ENCODE results near the gene MYBPHL.

Gene MYBPHL

GRCh38 chr1:109306832-109307273 is at the start of gene MYBPHL:
TSS of gene MYBPHL (minus strand) at chr1:109307011. CDS start at chr1:109306991, 20 bp downstream.
- Histone ChIP-seq H3K27me3 (ENCODE audit: control insufficient read depth, insufficient read depth, low read length) (no peaks in the 10 kb centered on the region), H3K4me1 (ENCODE audit: control insufficient read depth, insufficient read depth, low read length) (peaks cover 6% of the 10 kb centered on the region), H3K9ac (ENCODE audit: low read depth, low read length) (no peak within 1 kb of the TSS), H3K9me3 (ENCODE audit: control insufficient read depth, insufficient read depth, low read length) (no peaks in the 10 kb centered on the region), H3K4me3 (ENCODE audit: low read depth, low read length) (no peak within 1 kb of the TSS), H3K36me3 (ENCODE audit: control insufficient read depth, insufficient read depth, low read length) (no peaks in the 10 kb centered on the region)

- Histone ChIP-seq H3K36me3 (ENCODE audit: control insufficient read depth, insufficient read depth, low read length) (no peaks in the 10 kb centered on the region), H3K27me3 (ENCODE audit: control insufficient read depth, insufficient read depth, low read length) (no peaks in the 10 kb centered on the region), H3K9me3 (ENCODE audit: control insufficient read depth, insufficient read depth, low read length) (no peaks in the 10 kb centered on the region)
These were observed 49.7 kb upstream of the MYBPHL start for GRCh38 chr1:109356505-109356904.

GRCh38 chr1:109354929-109355328 is 48.1 kb upstream of the MYBPHL start:
- Histone ChIP-seq H3K4me3 (ENCODE audit: low read depth, low read length) (no peak overlapping the region), H3K27me3 (ENCODE audit: control insufficient read depth, insufficient read depth, low read length) (no peaks in the 10 kb centered on the region), H3K4me1 (ENCODE audit: control insufficient read depth, insufficient read depth, low read length) (no peaks in the 10 kb centered on the region), H3K9ac (ENCODE audit: low read depth, low read length) (no peak overlapping the region), H3K9me3 (ENCODE audit: control insufficient read depth, insufficient read depth, low read length) (no peaks in the 10 kb centered on the region), H3K36me3 (ENCODE audit: control insufficient read depth, insufficient read depth, low read length) (no peaks in the 10 kb centered on the region)

More at GRCh38 chr1:109356505-109356904, 49.7 kb upstream of the MYBPHL start:
- H3K4me1 ChIP-seq (ENCODE audit: control insufficient read depth, insufficient read depth, low read length), result peaks cover 4% of the 10 kb centered on the region
- H3K9ac ChIP-seq (ENCODE audit: low read depth, low read length), result no peak overlapping the region
- no peak overlapping the region for H3K4me3 ChIP-seq (ENCODE audit: low read depth, low read length)

- Histone ChIP-seq H3K4me1 (ENCODE audit: control insufficient read depth, insufficient read depth, low read length) (no peaks in the 10 kb centered on the region), H3K4me3 (ENCODE audit: low read depth, low read length) (no peak overlapping the region), H3K27me3 (ENCODE audit: control insufficient read depth, insufficient read depth, low read length) (no peaks in the 10 kb centered on the region), H3K9me3 (ENCODE audit: control insufficient read depth, insufficient read depth, low read length) (no peaks in the 10 kb centered on the region), H3K9ac (ENCODE audit: low read depth, low read length) (no peak overlapping the region), H3K36me3 (ENCODE audit: control insufficient read depth, insufficient read depth, low read length) (peaks cover 3% of the 10 kb centered on the region)
These were observed 44.6 kb upstream of the MYBPHL start for GRCh38 chr1:109351457-109351856.

- Histone ChIP-seq H3K27me3 (ENCODE audit: control insufficient read depth, insufficient read depth, low read length) (no peaks in the 10 kb centered on the region), H3K9me3 (ENCODE audit: control insufficient read depth, insufficient read depth, low read length) (no peaks in the 10 kb centered on the region), H3K4me3 (ENCODE audit: low read depth, low read length) (no peak overlapping the region), H3K4me1 (ENCODE audit: control insufficient read depth, insufficient read depth, low read length) (no peaks in the 10 kb centered on the region), H3K36me3 (ENCODE audit: control insufficient read depth, insufficient read depth, low read length) (peaks cover 3% of the 10 kb centered on the region), H3K9ac (ENCODE audit: low read depth, low read length) (no peak overlapping the region)
These were observed 43.8 kb upstream of the MYBPHL start for GRCh38 chr1:109350655-109351054.

GRCh38 chr1:109350182-109350581 is 43.4 kb upstream of the MYBPHL start:
- no peaks in the 10 kb centered on the region for H3K9me3 ChIP-seq (ENCODE audit: control insufficient read depth, insufficient read depth, low read length)
- no peak overlapping the region for H3K4me3 ChIP-seq (ENCODE audit: low read depth, low read length)
- no peaks in the 10 kb centered on the region for H3K4me1 ChIP-seq (ENCODE audit: control insufficient read depth, insufficient read depth, low read length)
- H3K9ac ChIP-seq (ENCODE audit: low read depth, low read length), result no peak overlapping the region
- H3K27me3 ChIP-seq (ENCODE audit: control insufficient read depth, insufficient read depth, low read length), result no peaks in the 10 kb centered on the region
- peaks cover 7% of the 10 kb centered on the region for H3K36me3 ChIP-seq (ENCODE audit: control insufficient read depth, insufficient read depth, low read length)

- H3K4me3 ChIP-seq (ENCODE audit: low read depth, low read length), result no peak overlapping the region
These were observed 40.7 kb upstream of the MYBPHL start for GRCh38 chr1:109347511-109347910.

GRCh38 chr1:109341944-109342930 is 35.4 kb upstream of the MYBPHL start:
- H3K4me3 ChIP-seq (ENCODE audit: low read depth, low read length), result no peak overlapping the region
- H3K4me1 ChIP-seq (ENCODE audit: control insufficient read depth, insufficient read depth, low read length), result no peaks in the 10 kb centered on the region
- no peaks in the 10 kb centered on the region for H3K9me3 ChIP-seq (ENCODE audit: control insufficient read depth, insufficient read depth, low read length)
- H3K9ac ChIP-seq (ENCODE audit: low read depth, low read length), result no peak overlapping the region
- H3K27me3 ChIP-seq (ENCODE audit: control insufficient read depth, insufficient read depth, low read length), result no peaks in the 10 kb centered on the region
- H3K36me3 ChIP-seq (ENCODE audit: control insufficient read depth, insufficient read depth, low read length), result peaks cover 11% of the 10 kb centered on the region

More at GRCh38 chr1:109347511-109347910, 40.7 kb upstream of the MYBPHL start:
- H3K36me3 ChIP-seq (ENCODE audit: control insufficient read depth, insufficient read depth, low read length), result peaks cover 12% of the 10 kb centered on the region
- no peaks in the 10 kb centered on the region for H3K9me3 ChIP-seq (ENCODE audit: control insufficient read depth, insufficient read depth, low read length)
- H3K27me3 ChIP-seq (ENCODE audit: control insufficient read depth, insufficient read depth, low read length), result no peaks in the 10 kb centered on the region
- no peaks in the 10 kb centered on the region for H3K4me1 ChIP-seq (ENCODE audit: control insufficient read depth, insufficient read depth, low read length)
- no peak overlapping the region for H3K9ac ChIP-seq (ENCODE audit: low read depth, low read length)

- H3K9ac ChIP-seq (ENCODE audit: low read depth, low read length), result no peak overlapping the region
- H3K4me1 ChIP-seq (ENCODE audit: control insufficient read depth, insufficient read depth, low read length), result no peaks in the 10 kb centered on the region
- H3K4me3 ChIP-seq (ENCODE audit: low read depth, low read length), result no peak overlapping the region
- H3K36me3 ChIP-seq (ENCODE audit: control insufficient read depth, insufficient read depth, low read length), result peaks cover 14% of the 10 kb centered on the region
- H3K9me3 ChIP-seq (ENCODE audit: control insufficient read depth, insufficient read depth, low read length), result no peaks in the 10 kb centered on the region
- H3K27me3 ChIP-seq (ENCODE audit: control insufficient read depth, insufficient read depth, low read length), result no peaks in the 10 kb centered on the region
These were observed 31.8 kb upstream of the MYBPHL start for GRCh38 chr1:109338608-109339007.

GRCh38 chr1:109338091-109338490 is 31.3 kb upstream of the MYBPHL start:
- Histone ChIP-seq H3K9ac (ENCODE audit: low read depth, low read length) (no peak overlapping the region), H3K36me3 (ENCODE audit: control insufficient read depth, insufficient read depth, low read length) (peaks cover 11% of the 10 kb centered on the region)

GRCh38 chr1:109335091-109335490 is 28.3 kb upstream of the MYBPHL start:
- H3K9me3 ChIP-seq (ENCODE audit: control insufficient read depth, insufficient read depth, low read length), result no peaks in the 10 kb centered on the region
- no peaks in the 10 kb centered on the region for H3K27me3 ChIP-seq (ENCODE audit: control insufficient read depth, insufficient read depth, low read length)
- peaks cover 9% of the 10 kb centered on the region for H3K36me3 ChIP-seq (ENCODE audit: control insufficient read depth, insufficient read depth, low read length)
- no peaks in the 10 kb centered on the region for H3K4me1 ChIP-seq (ENCODE audit: control insufficient read depth, insufficient read depth, low read length)
- H3K9ac ChIP-seq (ENCODE audit: low read depth, low read length), result no peak overlapping the region
- H3K4me3 ChIP-seq (ENCODE audit: low read depth, low read length), result no peak overlapping the region

More at GRCh38 chr1:109338091-109338490, 31.3 kb upstream of the MYBPHL start:
- Histone ChIP-seq H3K9me3 (ENCODE audit: control insufficient read depth, insufficient read depth, low read length) (no peaks in the 10 kb centered on the region), H3K4me3 (ENCODE audit: low read depth, low read length) (no peak overlapping the region), H3K4me1 (ENCODE audit: control insufficient read depth, insufficient read depth, low read length) (no peaks in the 10 kb centered on the region), H3K27me3 (ENCODE audit: control insufficient read depth, insufficient read depth, low read length) (no peaks in the 10 kb centered on the region)

- Histone ChIP-seq H3K9ac (ENCODE audit: low read depth, low read length) (no peak overlapping the region), H3K4me3 (ENCODE audit: low read depth, low read length) (no peak overlapping the region), H3K27me3 (ENCODE audit: control insufficient read depth, insufficient read depth, low read length) (no peaks in the 10 kb centered on the region), H3K36me3 (ENCODE audit: control insufficient read depth, insufficient read depth, low read length) (peaks cover 11% of the 10 kb centered on the region), H3K9me3 (ENCODE audit: control insufficient read depth, insufficient read depth, low read length) (no peaks in the 10 kb centered on the region), H3K4me1 (ENCODE audit: control insufficient read depth, insufficient read depth, low read length) (no peaks in the 10 kb centered on the region)
These were observed 24.3 kb upstream of the MYBPHL start for GRCh38 chr1:109331113-109331512.
